ENCODE results near the gene MGA. TPM values are rescaled to one million over a fixed set of nuclear protein-coding genes. Genes with fewer than 3 reads are reported as not detected.

MGA gene
- total RNA-seq, 1 donor from 2014 or later: 71.4 TPM

DNA sequence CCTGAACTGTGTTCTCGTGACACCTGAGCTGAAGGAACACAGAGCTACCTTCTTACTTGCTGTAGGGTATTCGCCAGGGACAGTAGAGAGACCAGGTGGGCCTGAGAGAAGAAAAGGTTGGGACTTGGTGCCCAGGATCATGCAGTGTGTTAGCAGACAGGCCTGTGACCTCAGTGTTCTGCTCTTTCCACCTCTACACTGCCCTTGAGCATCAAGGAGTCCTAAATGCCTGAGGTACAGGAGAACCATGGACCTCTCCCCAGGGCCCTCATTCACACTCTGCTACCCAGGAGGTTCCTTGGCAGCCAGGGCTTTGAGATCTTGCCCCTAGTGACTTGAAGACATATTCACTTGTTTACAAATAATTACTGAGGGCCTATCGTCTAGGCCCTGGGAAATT lies 145.5 kb downstream of the MGA start:
- Mint-ChIP-seq H3K4me3 (no peak overlapping the region), H3K4me1 (peaks cover 28% of the 10 kb centered on the region), H3K27ac (peak overlapping the region; percentile 69), H3K36me3 (peaks cover 8% of the 10 kb centered on the region), H3K9me3 (no peaks in the 10 kb centered on the region), H3K27me3 (ENCODE audit: low read depth) (no peaks in the 10 kb centered on the region)
- DNase-seq (ENCODE audit: low spot score in 2 of 2, unreplicated experiment in 2 of 2): no peak
- TF ChIP-seq, protein P1, sequence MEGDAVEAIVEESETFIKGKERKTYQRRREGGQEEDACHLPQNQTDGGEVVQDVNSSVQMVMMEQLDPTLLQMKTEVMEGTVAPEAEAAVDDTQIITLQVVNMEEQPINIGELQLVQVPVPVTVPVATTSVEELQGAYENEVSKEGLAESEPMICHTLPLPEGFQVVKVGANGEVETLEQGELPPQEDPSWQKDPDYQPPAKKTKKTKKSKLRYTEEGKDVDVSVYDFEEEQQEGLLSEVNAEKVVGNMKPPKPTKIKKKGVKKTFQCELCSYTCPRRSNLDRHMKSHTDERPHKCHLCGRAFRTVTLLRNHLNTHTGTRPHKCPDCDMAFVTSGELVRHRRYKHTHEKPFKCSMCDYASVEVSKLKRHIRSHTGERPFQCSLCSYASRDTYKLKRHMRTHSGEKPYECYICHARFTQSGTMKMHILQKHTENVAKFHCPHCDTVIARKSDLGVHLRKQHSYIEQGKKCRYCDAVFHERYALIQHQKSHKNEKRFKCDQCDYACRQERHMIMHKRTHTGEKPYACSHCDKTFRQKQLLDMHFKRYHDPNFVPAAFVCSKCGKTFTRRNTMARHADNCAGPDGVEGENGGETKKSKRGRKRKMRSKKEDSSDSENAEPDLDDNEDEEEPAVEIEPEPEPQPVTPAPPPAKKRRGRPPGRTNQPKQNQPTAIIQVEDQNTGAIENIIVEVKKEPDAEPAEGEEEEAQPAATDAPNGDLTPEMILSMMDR (IDR thresholded peaks at IDR 0.05; ENCODE audit: unreplicated experiment): no peak

DNA sequence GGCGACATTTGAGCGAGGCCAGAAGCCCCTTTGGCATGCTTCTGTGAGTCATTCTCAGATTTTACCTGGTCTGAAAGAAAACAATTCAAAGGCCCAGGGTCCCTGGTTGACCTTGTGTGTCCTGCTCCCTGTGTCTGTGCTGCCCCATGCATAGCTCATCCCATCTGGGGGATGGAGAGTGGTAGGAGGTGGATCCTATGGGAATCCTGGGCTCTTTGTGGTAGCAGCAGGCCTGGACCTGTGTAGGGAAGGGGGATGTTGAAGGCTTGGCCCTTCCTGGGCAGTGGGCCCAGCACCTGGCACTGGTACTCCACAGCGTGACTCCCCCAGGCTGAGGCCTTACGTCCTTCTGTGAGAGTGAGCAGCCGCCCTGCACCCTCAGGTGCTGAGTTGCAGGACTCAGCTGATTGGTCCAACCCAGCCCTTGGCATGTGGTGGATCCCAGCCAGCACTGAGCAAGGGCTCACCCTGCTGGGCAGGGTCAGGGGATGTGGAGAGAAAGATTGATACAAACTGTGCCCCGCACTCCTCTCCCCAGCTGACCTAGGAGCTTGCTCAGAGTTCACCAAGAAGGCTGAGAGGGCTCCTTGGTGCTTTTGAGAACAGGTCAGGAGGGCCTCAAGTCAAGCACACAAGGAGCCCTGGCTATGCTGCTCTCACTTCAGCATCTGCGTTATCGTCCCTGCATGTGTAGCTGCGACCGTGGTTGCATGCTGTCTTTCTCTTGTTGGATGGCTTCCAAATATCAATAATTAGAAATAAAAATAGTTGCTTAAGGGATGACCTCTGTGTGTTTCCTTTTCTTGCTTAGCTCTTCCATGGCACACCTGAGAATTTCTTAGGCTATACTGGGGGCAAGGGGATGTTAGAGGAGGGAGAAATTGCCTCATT lies 146.3 kb downstream of the MGA start:
- Mint-ChIP-seq H3K27me3 (ENCODE audit: low read depth) (no peaks in the 10 kb centered on the region), H3K36me3 (peaks cover 1% of the 10 kb centered on the region), H3K27ac (peak overlapping the region; percentile 35), H3K9me3 (no peaks in the 10 kb centered on the region), H3K4me3 (no peak overlapping the region), H3K4me1 (peaks cover 28% of the 10 kb centered on the region)
- TF ChIP-seq, protein P1 (IDR thresholded peaks at IDR 0.05; ENCODE audit: unreplicated experiment): no peak
- no peak for DNase-seq (ENCODE audit: low spot score in 2 of 2, unreplicated experiment in 2 of 2)

DNA sequence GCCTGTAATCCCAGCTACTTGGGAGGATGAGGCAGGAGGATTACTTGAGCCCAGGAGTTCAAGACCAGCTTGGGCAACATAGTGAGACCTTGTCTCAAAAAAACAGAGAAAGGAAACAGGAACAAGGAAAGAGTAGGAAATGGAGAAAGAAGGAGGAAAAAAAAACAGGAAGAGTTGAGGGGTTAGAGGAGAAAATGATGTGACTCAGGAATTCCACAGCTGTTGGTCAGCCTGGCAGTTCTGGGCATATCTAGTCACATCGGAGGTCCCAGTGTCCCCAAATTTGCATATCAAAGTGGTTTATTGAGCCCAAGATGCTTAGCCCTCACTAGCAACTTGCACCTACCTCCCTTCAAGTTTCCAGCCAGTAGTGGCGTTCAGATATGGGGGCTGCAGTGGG lies 148.9 kb downstream of the MGA start:
- Mint-ChIP-seq H3K27ac (no peak overlapping the region), H3K4me3 (no peak overlapping the region), H3K36me3 (peaks cover under 1% of the 10 kb centered on the region), H3K9me3 (no peaks in the 10 kb centered on the region), H3K4me1 (peaks cover 26% of the 10 kb centered on the region), H3K27me3 (ENCODE audit: low read depth) (no peaks in the 10 kb centered on the region)
- TF ChIP-seq, protein P1 (IDR thresholded peaks at IDR 0.05; ENCODE audit: unreplicated experiment): no peak
- DNase-seq (ENCODE audit: low spot score in 2 of 2, unreplicated experiment in 2 of 2): no peak

DNA sequence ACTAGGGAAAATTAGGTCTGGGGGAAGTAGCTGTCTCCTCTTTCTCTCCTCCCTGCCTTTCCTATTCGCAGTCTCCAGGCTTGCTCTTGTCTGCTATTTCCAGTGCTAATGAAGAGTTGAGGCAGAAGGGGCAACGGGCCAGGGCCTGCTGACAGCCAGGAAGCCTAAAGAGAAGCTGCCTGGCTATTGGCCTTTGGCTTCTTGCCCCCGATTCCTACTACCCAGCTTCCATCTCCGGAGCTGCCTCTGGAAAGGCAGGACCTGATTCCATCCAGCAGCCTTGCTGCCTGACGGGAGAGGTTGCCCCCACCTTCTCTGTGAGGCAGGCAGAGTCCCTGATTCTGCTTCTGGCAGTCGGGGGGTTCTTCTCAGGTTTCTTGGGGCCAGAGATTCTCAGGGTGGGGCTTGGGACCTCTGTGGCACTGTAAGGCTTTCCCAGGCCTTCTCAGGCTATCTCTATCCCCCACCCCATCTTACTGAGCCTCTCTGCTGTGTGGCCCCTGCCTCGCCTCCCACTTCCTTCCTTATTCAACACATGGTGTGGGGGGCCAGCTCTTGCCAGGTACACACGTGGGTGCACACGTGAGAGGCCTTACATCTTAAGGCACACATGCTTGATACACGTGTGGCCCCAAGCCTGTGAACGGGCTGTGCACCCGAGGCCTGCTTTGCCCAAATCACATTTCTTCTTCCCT lies 149.5 kb downstream of the MGA start:
- H3K4me1 Mint-ChIP-seq: peaks cover 21% of the 10 kb centered on the region
- H3K4me3 Mint-ChIP-seq: no peak overlapping the region
- DNase-seq (ENCODE audit: low spot score in 2 of 2, unreplicated experiment in 2 of 2): no peak
- no peaks in the 10 kb centered on the region for H3K27me3 Mint-ChIP-seq (ENCODE audit: low read depth)
- no peaks in the 10 kb centered on the region for H3K9me3 Mint-ChIP-seq
- no peak overlapping the region for H3K27ac Mint-ChIP-seq
- TF ChIP-seq, protein P1 (IDR thresholded peaks at IDR 0.05; ENCODE audit: unreplicated experiment): no peak
- no peaks in the 10 kb centered on the region for H3K36me3 Mint-ChIP-seq

DNA sequence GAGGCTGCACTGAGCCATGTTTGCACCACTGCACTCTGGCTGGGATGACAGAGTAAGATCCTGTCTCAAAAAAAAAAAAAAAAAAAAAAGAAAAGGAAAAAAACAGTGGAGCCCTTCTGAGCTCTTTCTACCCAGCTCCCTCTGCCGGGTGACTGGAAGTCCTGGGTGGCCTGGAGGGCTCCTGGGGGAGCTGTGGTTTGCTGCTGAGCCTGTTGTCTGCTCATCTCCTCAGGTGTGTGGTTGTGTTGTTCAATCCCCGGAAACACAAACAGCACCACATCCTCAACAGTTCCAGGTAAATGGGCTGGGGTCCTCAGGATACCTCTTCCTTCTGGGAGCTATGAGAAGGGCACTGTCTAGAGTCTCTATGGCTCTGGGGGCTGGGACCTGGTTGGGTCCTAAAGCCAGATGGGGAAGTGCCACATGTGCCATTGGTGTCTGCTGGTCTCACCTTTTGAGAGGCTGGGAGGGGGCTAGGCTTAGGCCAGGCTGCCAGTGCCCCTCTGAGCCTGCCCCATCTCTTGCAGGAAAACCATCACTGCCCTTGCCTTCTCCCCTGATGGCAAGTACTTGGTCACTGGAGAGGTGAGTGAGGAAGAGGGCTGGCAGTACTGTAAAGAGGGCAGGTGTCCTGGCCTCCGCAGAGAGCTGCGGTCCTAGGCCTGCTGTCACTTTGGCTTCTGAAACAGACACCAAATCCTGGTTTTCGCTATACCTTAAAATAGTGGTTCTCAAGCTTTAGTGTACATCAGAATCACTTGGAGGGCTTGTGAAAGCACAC lies 150.6 kb downstream of the MGA start:
- H3K9me3 Mint-ChIP-seq: no peaks in the 10 kb centered on the region

More for the DNA sequence above, 150.6 kb downstream of the MGA start:
- DNase-seq (ENCODE audit: low spot score in 2 of 2, unreplicated experiment in 2 of 2): no peak
- H3K27ac Mint-ChIP-seq: no peak overlapping the region
- no peak overlapping the region for H3K4me3 Mint-ChIP-seq
- no peaks in the 10 kb centered on the region for H3K27me3 Mint-ChIP-seq (ENCODE audit: low read depth)
- H3K36me3 Mint-ChIP-seq: peaks cover 3% of the 10 kb centered on the region
- peaks cover 13% of the 10 kb centered on the region for H3K4me1 Mint-ChIP-seq
- TF ChIP-seq, protein P1 (IDR thresholded peaks at IDR 0.05; ENCODE audit: unreplicated experiment): no peak

Measured in mesothelial cell of epicardium (in vitro differentiated cells).